ENCODE results near the gene CAMTA1. TPM values are rescaled to one million over a fixed set of nuclear protein-coding genes. Genes with fewer than 3 reads are reported as not detected.
A peak's percentile ranks its signal among the peaks of the same experiment; 100 is the strongest.

Gene CAMTA1
- total RNA-seq, 2 donors from 2014 or later = 109 to 128 TPM

DNA sequence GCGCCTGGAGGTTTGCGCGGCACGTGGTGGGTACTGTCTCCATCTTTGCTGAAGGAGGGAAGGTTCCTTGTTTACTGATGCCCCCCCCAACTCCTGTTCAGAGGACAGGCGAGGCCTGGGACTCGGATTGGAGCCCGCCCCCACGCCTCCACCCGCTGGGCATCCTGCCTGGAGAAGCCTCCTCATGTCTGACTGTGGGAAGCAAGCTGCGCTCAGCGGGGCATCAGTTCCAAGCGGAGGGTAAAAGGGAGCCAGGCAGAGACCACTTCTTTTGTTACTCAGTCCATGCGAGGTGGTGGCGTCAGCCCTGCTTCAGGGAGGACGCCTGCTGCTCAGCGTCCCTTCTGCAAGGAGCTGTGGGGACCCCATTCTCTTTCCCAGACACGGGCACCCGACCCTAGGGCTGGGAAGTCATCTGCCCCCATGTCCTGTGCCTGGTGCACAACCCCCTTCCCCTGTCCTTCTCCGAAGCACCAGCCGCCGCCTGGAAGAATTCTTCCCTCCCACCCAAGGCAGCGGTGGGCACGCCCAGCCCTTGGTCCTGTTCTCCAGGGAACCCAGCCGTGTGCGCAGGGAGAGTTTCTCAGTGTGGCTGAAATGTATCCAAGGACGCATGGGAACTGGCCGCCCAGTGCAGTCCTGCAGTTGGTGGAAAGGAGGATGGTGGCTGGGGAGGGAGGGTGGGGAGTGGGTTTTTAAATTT lies 414.0 kb downstream of the CAMTA1 start:
- no peak for DNase-seq
- intact Hi-C loops (cut with DNase I) = no loop called here
- no peak for ATAC-seq

DNA sequence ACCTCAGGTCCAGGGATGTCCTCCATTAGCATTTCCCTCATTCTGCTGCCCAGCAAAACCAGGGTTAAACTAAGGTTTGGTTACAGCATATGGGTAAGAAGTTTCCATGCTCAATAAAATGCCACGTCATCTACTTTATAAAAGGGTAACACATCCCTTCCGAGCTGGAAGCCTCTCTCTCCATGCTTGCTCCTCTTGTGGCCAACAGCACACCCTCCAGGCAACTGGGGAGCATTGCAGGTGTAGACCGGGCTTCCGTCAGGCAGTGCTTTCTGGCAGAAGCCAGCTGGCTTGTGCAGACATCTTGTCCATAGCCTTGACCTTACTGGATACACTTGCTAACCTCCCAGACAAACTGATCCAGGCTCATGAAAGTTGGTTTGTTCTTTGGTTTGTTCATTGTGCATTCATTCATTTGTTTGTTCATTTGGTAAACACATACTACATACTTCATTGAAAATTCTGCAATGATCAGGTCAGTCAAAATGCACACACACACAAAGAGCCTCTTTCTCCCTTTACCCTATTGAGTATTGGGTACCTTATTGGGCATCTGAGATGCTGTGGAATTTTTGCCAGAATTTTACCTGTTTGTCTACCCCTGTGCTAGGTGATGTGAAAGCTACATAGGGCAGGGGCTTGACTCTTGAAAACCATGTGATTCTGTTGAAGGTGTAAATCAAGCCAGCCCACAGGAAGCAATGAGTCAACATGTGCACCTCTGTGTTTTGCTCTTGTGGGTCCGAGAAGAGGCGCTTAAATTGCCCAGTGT lies 422.8 kb downstream of the CAMTA1 start:
- ATAC-seq (peak; percentile 57 to 67), DNase-seq (peak; percentile 40)
- intact Hi-C loops (cut with DNase I) = loop anchor here (2.0 to 10.0 kb wide), 3 partner anchors 163 to 413 kb away; no protein-coding TSS in a partner anchor

DNA sequence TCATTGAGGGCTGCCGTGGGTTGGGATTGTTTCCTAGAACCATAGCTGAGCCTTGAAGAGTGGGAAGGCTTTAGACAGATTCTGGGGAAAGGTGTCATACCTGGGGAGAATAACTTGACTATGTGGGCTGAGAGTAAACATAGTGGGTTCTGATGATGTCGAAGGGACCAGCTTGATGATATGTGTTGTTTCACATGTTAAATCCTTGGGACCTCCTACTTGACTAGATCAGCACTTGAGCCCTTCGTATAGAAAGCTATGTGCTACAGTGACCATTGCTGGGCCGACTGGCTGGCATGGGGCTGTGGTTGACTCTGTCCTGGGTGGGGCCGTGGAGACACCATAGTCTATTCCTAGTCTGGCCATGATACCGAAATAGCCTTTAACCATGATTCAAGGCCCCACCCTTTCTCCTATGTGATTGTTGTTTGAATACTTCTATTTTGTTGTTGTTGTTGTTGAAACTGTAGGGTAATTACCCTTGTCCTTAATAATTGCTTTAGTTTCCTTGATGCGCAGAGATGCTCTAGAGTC lies 423.5 kb downstream of the CAMTA1 start:
- intact Hi-C loops (cut with DNase I) = loop anchor here (2.0 to 10.0 kb wide), 3 partner anchors 164 to 414 kb away; no protein-coding TSS in a partner anchor
- ATAC-seq (no peak), DNase-seq (no peak)

DNA sequence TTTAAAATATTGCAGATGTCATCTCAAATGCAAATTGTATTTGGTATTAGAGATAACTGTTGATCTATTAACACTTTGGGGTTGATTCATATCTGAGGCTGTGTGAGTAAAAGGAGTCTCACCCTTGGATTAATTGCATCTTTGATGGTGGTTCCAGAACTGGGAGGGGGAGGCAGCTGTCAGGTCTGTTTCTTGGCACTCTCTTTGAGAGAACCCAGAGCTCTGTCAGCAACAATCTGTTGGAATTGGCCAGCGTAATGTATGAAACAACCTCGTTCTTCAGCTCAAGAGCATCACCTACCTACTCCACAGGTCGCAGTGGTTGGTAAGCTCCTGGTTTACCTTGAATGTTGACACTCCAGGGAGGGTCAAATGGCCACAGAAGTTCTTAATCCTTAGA lies 424.1 kb downstream of the CAMTA1 start:
- intact Hi-C loops (cut with DNase I) = loop anchor here (2.0 to 10.0 kb wide), 3 partner anchors 165 to 415 kb away; no protein-coding TSS in a partner anchor
- no peak for ATAC-seq
- DNase-seq = no peak

DNA sequence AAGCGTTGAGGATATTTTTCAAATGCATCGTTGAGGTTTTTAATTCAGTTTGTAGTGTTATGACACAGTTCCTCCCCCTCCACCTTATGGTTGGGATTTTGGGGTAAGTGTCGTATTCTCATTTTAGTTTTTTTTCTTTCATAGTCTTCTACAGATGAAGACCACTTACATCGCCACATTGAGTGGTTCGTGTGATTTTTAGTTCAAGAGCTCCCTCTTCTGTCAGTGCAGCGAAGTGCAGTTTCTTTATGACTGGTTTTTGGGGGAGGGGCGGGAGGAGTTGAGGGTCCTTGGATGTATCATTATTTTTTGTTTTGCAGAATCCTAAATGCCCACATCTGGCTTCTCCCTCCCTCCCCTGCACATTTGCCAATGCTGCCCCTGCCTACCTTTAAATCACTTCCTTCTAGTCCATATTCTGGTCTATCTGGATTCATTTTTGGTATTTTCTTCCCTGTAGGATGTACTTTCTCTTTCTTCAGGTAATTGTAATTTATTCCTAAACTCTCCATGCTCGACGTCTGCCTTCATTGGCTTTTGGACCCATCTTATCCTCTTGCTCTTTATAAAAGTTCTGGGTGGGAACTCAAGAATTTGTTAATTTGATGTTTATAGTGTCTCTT lies 433.1 kb downstream of the CAMTA1 start:
- ATAC-seq = no peak
- intact Hi-C loops (cut with DNase I) = loop anchor here (5.0 to 10.0 kb wide), 2 partner anchors 494 to 496 kb away; no protein-coding TSS in a partner anchor
- DNase-seq = peak; percentile 20

DNA sequence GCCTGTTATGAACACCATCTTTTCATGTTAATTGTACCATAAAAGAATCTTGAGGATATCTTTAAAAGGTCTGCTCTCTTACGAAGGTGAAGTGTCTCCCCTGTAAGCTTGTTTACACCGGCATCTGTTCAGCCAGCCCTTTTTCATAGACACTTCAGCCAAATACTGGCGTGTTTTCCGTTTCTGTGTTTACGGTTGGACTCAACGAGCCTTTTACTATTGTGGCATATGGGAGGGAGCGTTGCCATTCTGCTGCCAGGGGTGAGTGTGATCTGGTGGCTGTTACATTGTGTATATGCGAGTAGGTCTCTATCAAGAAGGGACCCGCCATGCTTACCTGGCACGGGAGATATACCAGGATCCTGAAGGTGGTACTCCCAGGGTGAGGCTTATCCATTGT lies 433.8 kb downstream of the CAMTA1 start:
- intact Hi-C loops (cut with DNase I) = loop anchor here (5.0 to 10.0 kb wide), 2 partner anchors 494 to 497 kb away; no protein-coding TSS in a partner anchor
- DNase-seq = no peak

DNA sequence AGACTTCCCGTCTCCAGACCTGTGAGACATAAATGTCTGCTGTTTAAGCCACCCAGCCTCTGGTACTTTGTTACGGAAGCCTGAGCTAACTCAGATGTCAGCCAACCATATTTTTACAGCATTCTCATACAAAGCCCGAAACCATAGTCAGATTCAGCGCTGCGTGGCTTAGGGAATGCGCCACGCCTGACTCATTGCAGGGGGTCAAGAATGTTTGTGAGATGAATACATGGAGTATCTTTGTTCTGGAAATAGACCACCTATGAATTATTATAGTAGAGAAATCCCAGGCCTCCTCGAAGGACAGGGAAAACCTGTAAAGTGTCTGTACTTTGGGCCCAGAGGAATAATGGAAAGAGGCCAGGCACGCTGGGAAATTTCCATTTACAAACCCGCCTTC lies 434.8 kb downstream of the CAMTA1 start:
- no peak for ATAC-seq
- DNase-seq = no peak
- intact Hi-C loops (cut with DNase I) = no loop called here

More for the DNA sequence above, 433.8 kb downstream of the CAMTA1 start:
- ATAC-seq = no peak

DNA sequence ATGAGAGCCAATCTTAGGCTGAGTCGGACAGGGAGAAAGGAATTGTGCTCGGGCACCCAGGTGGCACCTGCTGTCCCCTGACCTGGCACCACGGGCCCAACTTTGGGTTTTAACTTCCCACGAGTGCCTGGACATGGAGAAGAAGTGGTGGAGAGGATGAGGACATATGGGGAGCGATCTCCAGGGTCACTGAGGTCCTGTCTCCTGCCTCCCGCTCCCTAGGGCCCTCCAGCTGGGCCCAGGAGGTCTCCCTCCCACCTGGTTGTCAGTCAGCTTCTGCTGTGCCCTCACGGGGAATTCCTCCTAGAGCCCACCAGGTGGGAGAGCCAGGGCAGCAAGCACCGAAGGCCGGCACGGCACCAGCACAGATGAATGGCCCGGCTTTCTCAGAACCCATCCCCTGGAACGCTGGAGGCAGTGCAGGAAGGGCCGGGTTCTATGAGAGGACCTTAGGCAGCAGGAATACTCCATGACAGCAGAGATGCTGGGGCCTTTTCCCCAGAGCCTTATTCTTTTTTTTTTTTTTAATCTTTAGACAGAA lies 435.5 kb downstream of the CAMTA1 start:
- ATAC-seq (no peak), DNase-seq (no peak)
- intact Hi-C loops (cut with DNase I) = no loop called here

DNA sequence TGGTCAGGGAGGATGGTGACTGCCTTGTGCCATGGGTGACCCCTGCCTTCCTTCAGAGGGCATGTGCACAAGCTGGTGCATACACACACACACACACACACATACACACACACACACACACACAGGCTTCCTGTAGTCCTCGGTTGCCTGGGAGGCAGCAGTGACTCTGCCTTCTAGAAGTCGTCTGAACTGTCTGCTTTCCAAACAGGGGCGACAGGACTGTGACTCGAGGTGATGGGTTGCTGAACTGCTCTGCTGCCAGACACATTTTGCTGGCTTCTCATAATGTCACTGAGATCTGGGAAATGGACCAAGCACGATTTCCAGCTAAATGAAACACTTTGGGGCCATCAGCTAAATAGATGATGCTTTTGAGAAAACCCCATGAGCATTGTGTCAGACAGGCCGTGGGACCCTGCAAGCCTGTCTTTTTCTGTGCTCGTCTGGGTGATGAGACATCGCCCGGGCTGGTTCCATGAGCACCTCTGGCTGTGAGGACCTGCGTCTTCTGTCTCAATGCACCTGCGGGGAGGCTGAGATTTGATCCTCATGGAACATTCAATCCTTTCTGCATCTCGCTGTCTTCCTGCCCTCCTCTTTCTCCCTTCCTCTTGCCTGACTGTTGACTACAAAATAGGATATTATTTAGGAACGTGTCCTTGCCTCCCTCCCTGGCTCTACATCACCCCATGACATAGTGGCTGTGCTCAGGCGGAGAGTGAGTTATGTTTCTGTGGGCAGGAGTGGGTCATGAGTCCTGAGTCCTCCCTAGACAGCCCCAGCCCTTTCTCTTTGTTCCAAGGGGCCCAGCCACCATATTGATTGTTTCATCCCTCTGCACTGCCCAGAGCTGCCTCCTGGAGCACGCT lies 436.8 kb downstream of the CAMTA1 start:
- ATAC-seq = no peak
- no peak for DNase-seq
- intact Hi-C loops (cut with DNase I) = no loop called here

DNA sequence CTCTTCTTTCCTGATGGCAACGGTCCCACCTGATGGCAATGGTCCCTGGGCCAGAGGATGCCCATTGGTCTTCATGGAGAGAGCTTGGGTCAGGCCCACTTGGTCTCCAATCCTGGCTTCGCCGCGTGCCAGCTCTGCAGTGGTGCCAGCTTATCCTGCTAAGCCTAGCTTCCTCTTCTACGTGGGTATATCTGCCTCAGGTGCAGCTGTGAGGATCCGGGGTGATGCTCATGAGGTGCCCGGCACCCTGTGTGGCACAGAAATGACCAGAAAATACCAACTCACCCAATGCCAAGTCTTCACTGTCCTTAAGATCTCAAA lies 437.4 kb downstream of the CAMTA1 start:
- ATAC-seq = no peak
- intact Hi-C loops (cut with DNase I) = no loop called here

DNA sequence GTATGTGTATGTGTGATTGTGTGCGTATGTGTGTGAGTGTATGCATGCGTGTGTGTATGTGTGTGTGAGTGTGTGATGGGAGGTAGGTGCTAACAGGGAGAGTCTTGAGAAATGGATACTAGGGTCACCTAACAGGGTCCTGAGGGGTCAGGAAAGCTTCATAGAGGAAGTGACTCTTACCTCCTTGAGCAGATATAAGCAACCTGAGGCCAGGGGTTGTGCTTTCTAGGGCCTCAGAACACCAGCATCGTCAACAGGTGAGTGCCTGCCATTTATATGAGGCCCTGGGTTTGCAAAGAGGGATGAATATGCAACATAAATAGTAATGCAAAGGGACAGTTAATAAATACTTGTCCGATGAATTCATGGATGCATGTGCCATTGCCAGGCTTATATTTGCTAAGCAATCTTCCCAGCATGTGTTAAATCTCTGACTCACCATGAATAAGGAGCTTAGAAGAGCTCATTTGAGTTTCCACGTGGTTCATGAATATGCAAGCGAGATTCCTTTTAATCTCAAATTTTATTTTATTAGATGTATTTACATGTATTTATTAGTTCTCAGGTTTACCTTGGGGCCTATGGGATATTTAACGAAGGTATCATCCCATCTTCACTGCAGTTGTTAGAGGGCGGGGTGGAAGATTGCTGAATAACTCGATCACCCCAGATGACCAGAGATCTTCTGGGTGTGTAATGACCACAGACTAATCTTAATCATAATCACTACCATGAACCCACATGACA lies 438.3 kb downstream of the CAMTA1 start:
- intact Hi-C loops (cut with DNase I) = no loop called here

More for the DNA sequence above, 437.4 kb downstream of the CAMTA1 start:
- no peak for DNase-seq

DNA sequence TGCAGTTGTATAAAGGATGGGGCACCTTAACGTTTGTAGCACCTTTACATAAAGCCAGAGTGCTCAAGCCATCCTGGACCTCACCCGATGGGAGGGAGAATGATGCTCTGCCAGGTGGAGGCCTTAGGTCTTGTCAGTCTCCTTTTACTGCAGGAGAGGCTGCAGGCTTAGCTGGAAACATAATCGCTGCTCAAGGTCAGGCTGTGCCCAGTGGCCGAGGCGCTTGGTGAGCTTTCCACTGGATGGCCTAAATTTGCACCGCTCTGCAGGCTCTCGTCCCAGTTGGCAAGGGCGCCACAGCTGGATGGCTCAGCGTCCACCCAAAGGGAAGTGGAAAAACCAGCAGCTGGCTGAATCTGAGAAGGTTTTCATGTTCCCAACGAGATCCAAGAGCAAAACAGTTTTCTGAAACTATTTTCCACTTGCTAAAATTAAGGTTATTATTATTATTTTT lies 438.9 kb downstream of the CAMTA1 start:
- no peak for DNase-seq
- intact Hi-C loops (cut with DNase I) = no loop called here
- no peak for ATAC-seq

More for the DNA sequence above, 438.3 kb downstream of the CAMTA1 start:
- ATAC-seq (no peak), DNase-seq (no peak)

DNA sequence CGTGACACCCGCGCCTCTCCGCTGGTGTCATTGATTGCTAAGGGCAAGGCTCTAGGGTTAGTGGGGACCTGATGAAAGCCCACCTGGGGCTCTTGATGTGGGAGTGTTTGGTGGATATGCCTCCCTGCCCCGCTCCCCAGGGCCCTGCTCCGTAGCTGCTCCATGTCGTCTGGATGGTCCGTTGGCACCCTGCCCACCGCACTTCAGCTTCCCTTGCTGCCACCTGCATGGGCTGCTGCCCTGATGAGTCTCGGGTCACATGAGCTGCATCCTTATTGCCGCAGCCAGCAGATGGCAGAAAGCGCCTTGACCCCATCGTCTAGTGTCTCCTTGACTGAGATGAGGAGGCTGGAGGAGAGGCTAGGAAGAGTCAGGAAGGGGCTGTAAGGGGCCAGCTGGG lies 439.4 kb downstream of the CAMTA1 start:
- no peak for DNase-seq
- intact Hi-C loops (cut with DNase I) = no loop called here
- ATAC-seq = no peak

DNA sequence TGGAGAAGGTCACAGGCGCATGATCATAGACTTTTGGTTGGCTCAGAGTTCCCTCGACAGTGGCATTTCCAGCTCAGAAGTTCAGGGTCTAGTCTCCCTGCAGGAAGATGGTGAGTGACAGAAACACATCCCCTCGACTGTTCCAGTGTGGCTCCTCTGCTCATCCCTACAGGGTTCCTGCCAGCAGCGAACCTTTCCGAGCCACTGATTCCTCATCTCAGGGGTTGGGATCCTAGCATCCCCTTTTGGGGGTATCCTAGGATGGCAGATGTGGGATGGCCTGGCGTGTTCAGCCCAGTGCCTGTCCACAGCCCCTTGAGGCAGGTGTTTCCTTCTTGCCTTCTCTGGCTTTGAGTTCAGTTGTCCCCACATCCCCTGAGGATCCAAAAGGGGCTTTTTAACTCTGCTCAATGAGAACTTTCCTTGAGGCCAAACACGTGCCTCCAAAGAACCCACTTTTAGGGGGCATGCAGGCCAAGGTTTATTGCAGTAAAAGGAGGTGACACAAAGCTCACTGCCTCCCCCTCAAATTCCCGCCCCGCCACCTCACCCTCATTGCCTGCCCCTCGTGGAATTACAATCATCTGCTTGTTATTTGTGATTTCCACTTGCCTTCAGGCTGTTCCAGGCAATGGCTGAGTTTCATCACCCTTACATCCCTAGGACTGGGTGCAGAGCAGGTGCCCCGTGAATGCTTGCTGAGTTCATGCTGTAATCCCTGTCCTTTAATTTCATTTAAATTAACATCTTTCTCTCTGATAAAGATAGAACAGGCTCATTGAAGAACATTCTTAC lies 440.7 kb downstream of the CAMTA1 start:
- ATAC-seq (no peak), DNase-seq (no peak)
- intact Hi-C loops (cut with DNase I) = no loop called here

DNA sequence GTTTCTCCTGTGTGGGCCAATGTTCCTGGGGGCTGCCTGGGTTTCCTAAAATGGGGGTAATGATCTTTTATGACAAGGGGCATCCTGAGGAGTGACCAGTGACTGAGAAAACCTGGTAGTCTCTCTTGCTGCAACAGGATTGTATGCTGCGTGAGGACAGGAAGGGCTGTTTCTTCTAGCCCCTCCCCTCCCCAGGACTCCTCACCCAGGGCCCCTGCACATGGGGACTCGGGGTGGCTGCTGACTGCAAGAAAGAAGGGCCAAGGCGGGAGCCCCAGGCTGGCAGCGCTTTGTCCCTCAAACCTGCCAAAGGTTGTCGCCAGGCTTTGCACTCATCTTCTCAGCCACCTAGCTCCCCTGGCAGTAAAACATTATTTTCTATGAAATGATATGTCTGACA lies 442.4 kb downstream of the CAMTA1 start:
- no peak for DNase-seq
- intact Hi-C loops (cut with DNase I) = no loop called here
- ATAC-seq = no peak

DNA sequence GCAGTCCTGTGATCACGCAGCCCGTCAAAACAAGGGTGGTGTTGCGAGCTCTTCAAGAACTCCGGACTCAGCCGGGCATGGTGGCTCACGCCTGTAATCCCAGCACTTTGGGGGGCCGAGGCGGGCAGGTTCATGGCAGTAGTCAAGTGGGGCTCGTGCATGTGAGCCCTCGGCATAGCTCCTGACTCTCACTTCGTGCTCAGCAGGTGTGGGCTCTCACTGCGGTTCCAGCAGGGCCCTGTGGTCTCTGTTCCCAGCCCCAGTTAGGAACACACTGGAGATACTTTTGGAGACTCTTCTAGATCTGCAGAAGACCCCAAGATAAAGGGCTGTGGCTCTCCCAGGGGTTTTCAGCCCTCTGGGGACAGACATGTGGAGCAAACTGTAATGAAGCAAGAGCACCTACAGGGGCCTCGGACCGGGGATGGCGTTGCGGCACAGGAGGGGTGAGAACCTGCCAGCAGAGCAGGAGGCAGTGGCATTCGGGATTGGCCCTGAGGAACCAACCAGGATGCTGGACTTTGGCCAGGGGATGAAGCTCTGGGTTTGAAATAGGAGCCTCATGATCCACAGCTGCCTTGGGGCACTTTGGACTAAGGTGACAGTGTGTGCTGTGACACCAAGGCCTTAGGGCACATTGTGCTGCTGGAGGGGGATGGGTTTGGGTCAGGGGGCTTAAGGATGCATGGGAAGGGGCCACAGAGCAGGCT lies 443.2 kb downstream of the CAMTA1 start:
- intact Hi-C loops (cut with DNase I) = no loop called here
- DNase-seq = no peak
- ATAC-seq = no peak
